HG02938 (cell line): Measurements from ENCODE around the gene POLR3K.

ENCODE experiments used
- ATAC-seq: cut with Tn5 transposase; IDR thresholded peaks from one replicate; pipeline ENCODE4 v1.9.1; 2021; ENCODE audit warnings: mild to moderate bottlenecking, moderate library complexity; ENCODE audit not compliant: unreplicated experiment

The POLR3K gene

GRCh38 chr16:53346-54236 lies at the start of gene POLR3K, which contains the start of gene SNRNP25:
Gene POLR3K (minus strand): TSS chr16:53608. CDS start chr16:53586, 22 bp downstream.
Gene SNRNP25 (plus strand): TSS chr16:53828. CDS start chr16:54017, 189 bp downstream.
- peak; percentile 86 for ATAC-seq

DNA sequence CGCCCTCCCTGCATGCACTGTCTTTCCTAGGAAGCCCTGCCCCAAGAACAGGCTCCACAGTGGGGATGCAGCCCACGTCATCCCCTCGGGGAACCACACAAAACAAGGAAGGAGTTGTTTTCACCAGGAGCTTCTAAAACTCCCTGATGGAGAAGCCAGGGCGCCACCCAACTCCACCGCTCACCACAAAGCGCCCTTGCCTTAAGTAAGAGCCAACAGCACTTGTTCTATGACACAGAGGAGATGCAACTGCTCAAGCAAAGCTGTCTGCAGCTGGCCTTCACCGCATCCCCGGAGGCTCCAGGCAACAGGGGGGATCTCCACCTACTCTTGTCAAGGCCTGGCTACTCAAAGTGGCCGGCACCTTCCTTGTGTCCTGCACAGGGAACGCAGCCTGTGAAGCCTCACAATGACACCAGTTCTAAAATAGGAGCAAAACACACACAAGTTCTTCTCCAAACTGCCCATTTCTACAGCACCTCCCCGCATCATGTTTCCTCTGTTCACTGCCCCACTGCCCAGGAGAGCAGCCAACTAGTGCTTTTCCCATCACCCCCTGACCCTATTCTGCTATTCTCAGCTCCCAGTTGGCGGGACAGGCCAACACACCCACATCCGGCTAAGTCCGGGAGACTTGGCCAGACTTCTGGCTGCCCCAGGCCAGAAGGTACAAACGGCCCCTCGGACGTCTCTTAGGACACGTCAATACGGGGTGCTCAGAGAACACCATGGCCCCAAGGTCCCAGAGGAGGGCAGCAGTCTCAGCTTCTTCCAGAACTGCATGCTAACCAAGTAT lies 48.9 kb upstream of the POLR3K start:
- ATAC-seq, result no peak

DNA sequence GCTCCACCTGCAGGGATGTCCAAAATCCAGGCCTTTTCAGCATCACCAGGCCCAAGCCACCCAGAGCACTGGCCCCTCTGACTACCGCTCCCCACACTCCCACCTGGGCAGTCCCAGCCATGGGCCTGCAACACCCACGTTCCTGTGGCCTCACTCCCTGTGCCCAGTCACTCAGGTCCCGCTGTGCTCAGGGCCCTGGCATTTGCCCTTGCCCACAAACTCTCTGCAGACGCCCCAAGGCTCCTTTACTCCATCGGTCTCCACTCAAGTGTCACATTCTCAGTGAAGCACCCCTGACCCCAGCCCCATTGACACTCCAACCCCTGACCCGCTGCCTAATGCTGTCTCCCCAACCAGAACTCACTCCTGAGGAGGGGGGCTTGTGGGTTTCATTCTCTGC lies 48.2 kb upstream of the POLR3K start:
- no peak for ATAC-seq

GRCh38 chr16:100989-101388 lies 47.6 kb upstream of the POLR3K start:
- ATAC-seq, result no peak

- no peak for ATAC-seq
Measured at GRCh38 chr16:97822-98221, 44.4 kb upstream of the POLR3K start.

- ATAC-seq, result peak; percentile 58
Measured at GRCh38 chr16:96935-97381, 43.5 kb upstream of the POLR3K start.

GRCh38 chr16:94918-95265 lies 41.5 kb upstream of the POLR3K start:
- no peak for ATAC-seq

- ATAC-seq, result no peak
Measured at GRCh38 chr16:92431-93339, 39.3 kb upstream of the POLR3K start.

GRCh38 chr16:91484-91883 lies 38.1 kb upstream of the POLR3K start:
- ATAC-seq, result no peak

DNA sequence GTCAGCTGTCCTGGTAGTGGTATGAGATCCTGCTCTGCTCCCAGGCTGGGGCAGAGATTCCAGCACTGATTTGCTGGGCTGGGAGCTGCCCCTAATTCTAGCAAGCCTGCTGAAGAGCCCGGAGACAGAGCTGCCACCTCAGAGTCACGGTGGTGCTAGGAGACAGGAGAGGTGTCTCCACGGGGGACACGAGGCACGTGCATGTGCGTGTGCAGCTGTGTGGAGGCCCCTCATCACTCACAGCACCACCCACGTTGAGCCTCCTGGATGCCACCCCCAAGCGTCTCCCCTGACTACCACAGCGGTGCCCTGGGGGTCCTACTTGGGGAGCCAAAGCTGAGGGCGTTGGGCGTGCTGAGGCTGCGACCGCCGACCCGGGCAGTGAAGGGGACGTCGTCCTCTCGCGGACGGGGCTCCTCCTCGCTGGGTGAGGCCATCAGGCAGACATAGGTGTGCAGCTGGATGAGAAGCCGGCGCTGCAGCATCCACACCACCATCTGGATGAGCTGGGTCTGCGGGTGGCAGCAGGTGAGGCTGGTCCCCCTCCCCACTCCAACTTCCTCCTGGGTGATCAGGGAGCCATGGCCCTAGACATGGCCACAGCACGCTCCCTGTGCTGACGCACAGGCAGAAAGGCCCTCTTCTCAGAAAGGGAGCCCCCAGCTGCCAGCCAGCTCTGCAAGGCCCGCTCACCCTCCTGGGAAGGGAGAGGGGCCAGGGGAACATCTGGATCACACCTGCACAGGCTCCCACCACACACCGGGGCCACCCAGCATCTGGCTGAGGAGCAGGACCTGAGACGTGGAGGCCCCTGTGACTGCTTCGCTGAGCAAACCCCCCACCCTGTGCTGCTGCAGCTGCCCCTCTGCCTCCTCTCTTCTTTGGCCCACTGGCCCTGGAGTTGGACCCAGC lies 36.2 kb upstream of the POLR3K start:
- ATAC-seq, result no peak

GRCh38 chr16:88613-89012 lies 35.2 kb upstream of the POLR3K start:
- no peak for ATAC-seq

- no peak for ATAC-seq
Measured at GRCh38 chr16:86483-86952, 33.1 kb upstream of the POLR3K start.

DNA sequence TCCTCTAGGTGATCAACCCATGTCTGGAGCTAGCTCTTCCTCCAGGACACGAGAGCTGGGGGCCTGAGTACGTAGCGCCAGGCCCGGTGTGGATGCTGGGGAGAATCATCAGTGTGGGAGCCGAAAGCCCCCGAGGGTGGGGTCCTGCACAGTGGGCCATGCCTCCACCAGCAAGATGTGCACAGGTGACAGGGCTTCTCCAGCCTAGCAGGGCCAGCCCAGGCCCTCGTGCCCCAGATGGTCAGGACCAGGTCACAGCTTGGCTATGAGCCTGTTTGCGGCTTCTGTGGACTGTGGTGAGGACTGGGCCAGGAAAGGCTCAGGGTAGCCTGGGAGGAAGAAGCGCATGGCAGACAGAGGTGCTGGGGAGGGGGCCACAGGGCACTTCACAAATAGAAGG lies 32.5 kb upstream of the POLR3K start:
- ATAC-seq, result no peak

DNA sequence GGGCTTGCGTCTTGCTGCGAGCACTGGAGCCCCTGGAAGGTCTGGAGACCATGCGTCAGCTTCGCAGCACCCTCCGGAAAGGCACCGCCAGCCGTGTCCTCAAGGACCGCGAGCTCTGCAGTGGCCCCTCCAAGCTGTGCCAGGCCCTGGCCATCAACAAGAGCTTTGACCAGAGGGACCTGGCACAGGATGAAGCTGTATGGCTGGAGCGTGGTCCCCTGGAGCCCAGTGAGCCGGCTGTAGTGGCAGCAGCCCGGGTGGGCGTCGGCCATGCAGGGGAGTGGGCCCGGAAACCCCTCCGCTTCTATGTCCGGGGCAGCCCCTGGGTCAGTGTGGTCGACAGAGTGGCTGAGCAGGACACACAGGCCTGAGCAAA lies 32.0 kb upstream of the POLR3K start:
- no peak for ATAC-seq

GRCh38 chr16:84718-85406 lies 31.5 kb upstream of the POLR3K start:
- ATAC-seq, result peak; percentile 63

- ATAC-seq, result no peak
Measured at GRCh38 chr16:83781-84615, 30.6 kb upstream of the POLR3K start.

- no peak for ATAC-seq
Measured at GRCh38 chr16:83060-83603, 29.7 kb upstream of the POLR3K start.
